Astrocyte of the cerebellum (primary cell): Measurements from ENCODE around the gene APOBEC4.

Experiments
- DNase-seq: peaks from one replicate; pipeline ENCODE4 v3.0.0-alpha.2; 2011; ENCODE audit warnings: low read depth
- H3K4me3 ChIP-seq: 2 replicates; pipeline ENCODE4 v1.5.1; 2011; ENCODE audit warnings: mild to moderate bottlenecking, low read depth, low read length, moderate library complexity
- CTCF ChIP-seq: IDR thresholded peaks from 2 replicates; pipeline ENCODE4 v1.5.1; 2012; ENCODE audit warnings: low read length, low read depth, moderate library complexity, mild to moderate bottlenecking; ENCODE audit errors: missing control alignments
- in situ Hi-C: cut with HindIII; loops from 2 replicates; pipeline ENCODE4 v1.10.0; 2017; ENCODE audit warnings: low sequenced_read_pairs

APOBEC4 gene

GRCh38 chr1:183694755-183695154 is 41.6 kb upstream of the APOBEC4 start:
- no peak for DNase-seq
- in situ Hi-C loops, result no loop called here
- no peak for TF ChIP-seq CTCF
- no peak overlapping the region for H3K4me3 ChIP-seq

GRCh38 chr1:183694066-183694465 is 41.0 kb upstream of the APOBEC4 start:
- in situ Hi-C loops, result no loop called here
- no peak for DNase-seq
- no peak for TF ChIP-seq CTCF
- no peak overlapping the region for H3K4me3 ChIP-seq

GRCh38 chr1:183693521-183693920 is 40.4 kb upstream of the APOBEC4 start:
- no peak for TF ChIP-seq CTCF
- no peak overlapping the region for H3K4me3 ChIP-seq
- no peak for DNase-seq
- in situ Hi-C loops, result no loop called here

GRCh38 chr1:183689762-183690204 is 36.7 kb upstream of the APOBEC4 start:
- DNase-seq, result no peak
- H3K4me3 ChIP-seq, result no peak overlapping the region
- in situ Hi-C loops, result no loop called here
- TF ChIP-seq CTCF, result no peak

- in situ Hi-C loops, result no loop called here
- no peak for TF ChIP-seq CTCF
- DNase-seq, result no peak
- H3K4me3 ChIP-seq, result no peak overlapping the region
Measured at GRCh38 chr1:183688341-183689060, 35.4 kb upstream of the APOBEC4 start.

- DNase-seq, result no peak
- in situ Hi-C loops, result no loop called here
- TF ChIP-seq CTCF, result no peak
- no peak overlapping the region for H3K4me3 ChIP-seq
Measured at GRCh38 chr1:183687546-183688304, 34.6 kb upstream of the APOBEC4 start.
